T-helper 2 cell treated with Interferon-gamma antibody and Interleukin-4, amounts not matched to agents 100 ng/mL and 5 ng/mL, for 36 hours (primary cell): ENCODE results near the gene SLC39A1. TPM values are rescaled to one million over a fixed set of nuclear protein-coding genes. Genes with fewer than 3 reads are reported as not detected.

Experiments
- intact Hi-C: fragments of 100-400 bp; cut with micrococcal nuclease; formaldehyde crosslinking; loops from one replicate; pipeline ENCODE4 v1.15.1; 2023
- total RNA-seq: library from RNA; stranded (reverse); gene quantifications from 2 replicates; pipeline ENCODE4 v1.2.3, GENCODE V29; 2022

SLC39A1 gene
- total RNA-seq, 1 donor from 2014 or later, result 44.1 TPM

DNA sequence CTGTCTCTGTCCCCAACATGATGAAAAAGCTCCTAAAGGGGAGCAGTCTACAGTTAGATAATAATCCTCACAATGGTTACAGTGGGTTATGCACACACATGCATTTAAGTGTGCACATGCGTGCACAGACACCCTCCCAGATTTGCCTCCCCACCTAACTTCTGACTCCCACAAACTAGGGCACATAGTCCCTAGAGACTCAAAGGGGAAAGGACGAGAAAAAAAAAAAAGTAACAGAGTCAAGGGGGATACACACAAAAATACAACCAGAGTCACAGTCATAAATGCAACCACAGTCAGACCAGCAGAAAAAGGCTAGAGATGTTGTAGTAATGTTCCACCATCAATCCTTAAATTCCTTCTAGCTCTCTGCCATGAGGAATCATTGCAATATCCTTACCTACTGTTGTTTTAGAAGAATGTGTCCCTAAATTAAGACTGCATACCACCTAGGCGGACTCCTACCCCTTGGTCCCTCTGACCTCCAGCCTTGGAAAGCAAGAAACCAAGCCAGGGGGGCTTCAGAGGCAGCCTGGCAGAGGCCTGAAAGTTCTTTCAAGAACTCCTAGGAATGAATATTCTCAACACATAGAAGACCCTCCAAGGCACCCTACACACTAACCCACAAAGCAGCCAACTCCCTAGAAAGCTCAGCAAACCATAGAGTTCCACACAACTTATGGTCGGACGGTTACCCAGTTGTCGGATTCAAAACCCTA lies 6.2 kb downstream of the SLC39A1 start:
- intact Hi-C loops, result no loop called here

DNA sequence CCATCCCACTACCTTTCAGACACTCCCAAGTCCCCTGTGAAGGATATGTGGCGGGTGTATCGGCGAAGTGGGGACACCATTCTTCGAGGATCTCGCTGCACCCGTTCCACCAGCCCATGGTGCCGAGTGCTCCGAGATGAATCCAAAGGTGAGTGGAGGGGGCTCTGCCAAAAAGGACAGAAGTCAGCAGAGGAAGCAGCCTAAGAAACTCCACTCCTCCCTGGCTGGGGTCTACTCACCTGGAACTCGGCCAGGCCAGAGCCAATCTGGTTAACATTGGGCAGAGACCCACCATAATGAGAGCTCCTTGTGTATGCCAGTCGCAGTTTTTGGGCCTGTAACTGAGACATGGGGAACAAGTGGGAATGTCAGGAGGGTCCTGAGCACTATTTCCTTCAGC lies 8.5 kb downstream of the SLC39A1 start:
- intact Hi-C loops, result no loop called here

DNA sequence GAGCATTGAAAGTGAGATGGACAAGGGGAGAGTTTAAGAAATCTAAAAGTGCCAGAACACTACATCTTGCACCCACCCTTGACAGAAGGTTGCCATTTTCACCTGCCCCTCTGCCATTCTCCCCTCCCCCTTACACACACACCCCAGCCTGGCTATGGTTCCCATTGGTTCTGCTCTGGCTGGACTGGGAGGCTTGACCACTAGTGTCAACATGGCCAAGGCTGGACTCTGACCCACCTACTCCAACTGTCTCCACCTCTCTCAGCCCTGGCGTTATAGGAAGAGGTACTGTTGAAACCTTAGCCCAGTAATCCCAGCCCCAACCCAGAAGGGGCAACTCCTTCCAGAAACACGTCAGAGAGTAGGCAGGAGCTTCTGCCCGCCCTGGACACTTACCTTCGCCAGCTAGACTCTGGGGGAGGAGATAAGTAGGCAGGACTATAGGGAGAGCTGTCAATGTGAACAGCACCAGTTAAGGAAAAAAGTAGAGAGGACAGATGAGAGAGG lies 9.4 kb downstream of the SLC39A1 start:
- intact Hi-C loops, result no loop called here

DNA sequence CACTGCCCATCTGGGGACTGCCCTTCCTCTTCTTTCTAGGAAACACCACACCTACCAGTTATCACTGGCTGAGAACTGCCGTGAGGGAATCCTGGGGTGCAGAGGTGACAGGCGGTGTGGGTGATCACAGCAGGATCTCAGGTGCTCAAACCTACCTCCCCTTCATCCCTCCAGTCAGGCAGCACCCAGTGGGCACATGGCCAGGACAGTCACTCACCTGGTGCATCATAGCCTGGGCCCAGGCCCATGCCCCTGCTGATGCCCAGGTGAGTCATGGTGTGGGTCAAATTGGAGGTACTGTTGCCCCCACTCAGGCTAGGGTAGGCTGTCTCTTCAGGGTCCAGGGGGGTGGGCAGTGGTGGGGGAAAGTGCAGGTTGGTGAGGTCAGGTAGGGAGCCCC lies 11.5 kb downstream of the SLC39A1 start:
- intact Hi-C loops, result no loop called here

DNA sequence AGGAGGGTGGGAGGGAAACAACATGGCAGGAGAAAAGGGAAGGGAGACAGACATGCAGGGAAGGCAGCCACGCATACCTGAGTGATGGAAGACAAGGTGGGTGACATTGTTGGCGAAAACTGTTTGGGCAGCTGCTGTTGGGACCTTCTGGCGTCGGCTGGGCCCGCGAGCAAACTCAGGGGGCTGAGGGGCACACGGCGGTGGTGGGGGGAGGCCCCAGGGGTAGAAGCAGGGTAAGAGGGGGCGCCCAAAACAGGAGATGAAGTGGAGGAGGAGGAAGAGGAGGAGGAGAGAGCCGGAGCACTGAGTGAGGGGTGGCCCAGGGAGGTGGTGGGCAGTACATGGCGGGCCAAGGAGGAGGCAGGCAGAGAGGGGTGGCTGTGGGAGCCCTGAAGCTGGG lies 12.2 kb downstream of the SLC39A1 start:
- intact Hi-C loops, result no loop called here

DNA sequence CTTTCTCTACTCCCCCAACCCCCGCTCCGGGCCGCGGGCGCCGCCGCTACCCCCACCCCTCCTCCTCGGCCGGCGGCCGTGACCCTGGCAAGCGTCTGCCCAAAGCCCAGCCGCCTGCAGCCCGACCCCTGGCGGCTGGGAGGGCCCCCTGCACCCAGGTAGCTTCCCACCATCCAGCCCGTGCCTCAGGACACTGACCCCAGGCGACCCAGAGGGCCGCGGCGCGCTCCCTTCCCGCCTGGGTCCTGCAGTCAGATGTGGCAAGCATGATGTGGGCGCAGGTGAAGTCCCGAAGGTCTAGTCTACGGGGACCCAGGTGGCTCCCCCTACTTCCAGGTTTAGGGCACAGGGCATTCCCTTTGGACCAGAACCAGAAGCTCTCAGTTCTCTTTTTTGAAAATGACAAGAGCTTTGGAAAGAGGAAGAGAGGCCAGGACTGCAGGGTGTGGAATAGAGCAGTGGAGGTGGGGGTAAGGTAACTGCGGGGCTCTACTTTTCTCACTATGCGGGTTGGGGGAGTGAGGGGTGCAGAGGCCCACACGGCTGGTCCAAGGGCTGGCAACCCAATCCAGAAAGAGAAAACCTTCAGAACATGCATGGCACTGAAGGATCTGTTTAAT lies 16.6 kb downstream of the SLC39A1 start, which contains the start of gene DENND4B:
TSS of gene DENND4B (minus strand) at position 97 of the 620 bp plus-strand sequence. CDS start 2,344 bp downstream, outside the sequence.
- intact Hi-C loops, result loop anchor here (1.0 kb wide), 2 partner anchors 12 to 125 kb away; partner anchors contain the start of gene CRTC2

DNA sequence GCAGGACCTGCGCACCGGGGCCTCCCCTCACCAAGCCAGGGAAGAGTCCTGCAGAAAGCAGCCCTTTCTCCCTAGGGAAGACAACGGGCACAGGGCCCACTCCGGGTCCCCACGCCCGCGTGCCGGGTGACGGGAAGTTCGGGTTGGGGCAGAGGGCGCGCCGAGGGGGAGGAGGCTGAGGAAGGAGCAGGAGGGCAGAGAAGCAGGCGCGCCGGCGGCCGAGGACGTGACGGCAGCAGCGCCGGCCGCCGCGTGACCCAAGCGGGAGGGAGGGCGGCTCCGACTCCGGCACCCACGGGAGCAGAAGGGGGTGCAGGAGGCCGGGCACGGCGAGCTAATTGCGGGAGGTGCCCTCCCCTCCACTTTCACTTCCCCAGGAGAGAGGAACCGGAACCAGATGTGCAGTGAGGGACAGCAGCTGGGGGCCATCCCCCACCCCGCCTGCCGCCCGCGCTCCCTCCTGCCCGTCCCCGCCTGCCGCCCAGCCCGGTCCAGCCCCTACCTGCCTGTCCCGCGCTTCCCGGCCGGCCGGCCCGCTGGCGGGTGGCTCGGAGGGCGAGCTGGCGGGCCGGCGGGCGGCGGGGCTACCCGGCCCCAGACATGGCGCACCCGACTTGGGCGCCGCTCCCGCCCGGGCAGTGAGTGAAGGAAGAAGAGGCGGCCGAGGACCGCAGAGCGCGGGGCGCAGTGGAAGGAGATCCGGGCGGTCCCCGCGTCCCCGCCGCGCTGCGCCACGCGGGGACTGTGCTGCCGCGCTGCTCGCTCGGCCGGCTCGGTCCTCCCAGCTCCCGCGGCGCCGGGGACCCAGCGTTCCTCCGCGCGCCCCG lies 17.3 kb downstream of the SLC39A1 start:
- intact Hi-C loops, result loop anchor here (1.0 to 2.0 kb wide), 4 partner anchors 12 to 125 kb away; partner anchors contain the start of genes CRTC2 and JTB

DNA sequence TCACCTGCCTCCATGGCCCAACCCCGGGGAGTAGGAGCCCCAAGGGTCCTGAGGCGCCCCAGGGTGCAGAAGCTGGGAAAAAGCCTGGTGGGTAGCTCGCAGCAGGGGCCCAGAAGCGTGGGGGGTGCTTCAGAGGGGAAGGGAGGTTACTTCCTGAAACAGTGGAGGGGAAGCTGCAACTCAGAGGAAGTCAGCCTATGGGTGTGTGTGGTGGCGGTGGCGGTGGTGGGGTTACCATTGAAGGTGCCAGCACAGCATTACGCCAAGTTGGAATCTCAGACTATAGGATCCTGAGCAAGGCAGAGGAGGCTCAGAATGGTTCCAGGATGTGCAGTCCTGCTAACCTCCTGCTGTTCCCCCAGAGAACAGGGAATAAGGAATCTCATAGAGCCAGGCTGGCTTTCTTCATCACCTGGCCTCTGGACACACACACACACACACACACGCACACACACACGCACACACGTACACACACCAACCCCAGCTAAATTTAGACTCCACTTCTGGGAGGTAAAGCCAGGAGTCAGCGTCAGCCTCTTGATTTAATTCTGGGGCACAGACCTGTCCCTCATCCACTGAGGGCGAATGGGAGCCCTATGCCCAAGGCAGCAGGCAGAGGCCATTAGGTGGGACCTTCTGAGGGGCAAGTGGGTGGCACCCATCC lies 18.1 kb downstream of the SLC39A1 start:
- intact Hi-C loops, result loop anchor here (1.0 to 2.0 kb wide), 2 partner anchors 22 to 32 kb away; partner anchors contain the start of gene JTB

DNA sequence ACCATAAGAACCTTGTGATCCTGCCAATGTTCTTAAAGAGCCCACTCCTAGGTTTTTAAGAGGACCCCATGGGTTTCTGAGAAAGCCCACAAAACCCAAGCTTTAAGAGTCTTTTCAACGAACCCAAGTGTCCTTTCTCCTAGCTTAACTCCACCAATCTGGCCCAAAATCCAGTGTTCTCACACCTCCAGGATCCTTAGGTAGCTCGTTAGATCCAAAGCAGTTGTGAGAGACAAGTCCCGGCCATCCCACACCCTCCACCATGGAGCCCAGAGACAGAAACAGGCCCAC lies 18.6 kb downstream of the SLC39A1 start:
- intact Hi-C loops, result loop anchor here (1.0 to 2.0 kb wide), 2 partner anchors 21 to 32 kb away; partner anchors contain the start of gene JTB

DNA sequence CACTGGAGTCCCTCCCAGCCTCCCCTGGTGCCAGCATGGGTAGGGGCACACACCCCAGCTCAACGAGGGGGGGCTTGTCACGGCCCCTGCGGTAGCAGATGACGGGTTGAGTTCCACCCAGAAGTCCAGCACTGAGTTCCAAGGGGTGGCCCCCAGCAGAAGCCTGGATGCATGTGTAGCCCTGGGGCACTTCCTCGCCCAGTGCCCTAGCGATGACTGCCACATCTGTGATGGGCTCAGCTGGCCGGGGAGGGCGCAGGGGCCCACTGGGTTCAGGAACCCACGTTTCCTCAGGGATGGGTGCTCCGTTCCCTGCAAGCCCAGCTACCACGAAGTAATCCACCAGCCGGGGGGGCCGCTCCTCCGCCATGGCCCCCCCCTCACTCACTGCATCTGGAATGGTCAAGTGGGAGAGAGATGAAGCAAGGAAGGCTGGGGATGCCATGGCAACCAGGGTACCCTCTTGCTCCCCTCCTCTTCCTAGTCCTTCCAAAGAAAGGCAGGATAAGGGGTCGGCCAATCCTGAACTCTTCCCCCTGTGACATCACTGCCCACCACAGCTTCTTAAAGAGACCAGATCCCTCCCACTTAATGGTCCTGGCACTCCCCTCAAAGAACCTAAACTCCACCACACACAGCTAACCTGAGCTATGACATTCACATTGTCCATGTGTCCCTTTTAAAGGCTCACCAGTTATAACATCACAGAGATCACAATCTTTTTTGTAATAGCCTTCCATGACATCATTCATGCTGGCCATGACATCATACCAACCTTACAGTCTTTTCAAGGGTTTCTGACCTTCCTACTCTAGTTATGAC lies 19.1 kb downstream of the SLC39A1 start:
- intact Hi-C loops, result loop anchor here (2.0 kb wide), 1 partner anchor 33 kb away; the partner anchor contains the start of gene JTB

DNA sequence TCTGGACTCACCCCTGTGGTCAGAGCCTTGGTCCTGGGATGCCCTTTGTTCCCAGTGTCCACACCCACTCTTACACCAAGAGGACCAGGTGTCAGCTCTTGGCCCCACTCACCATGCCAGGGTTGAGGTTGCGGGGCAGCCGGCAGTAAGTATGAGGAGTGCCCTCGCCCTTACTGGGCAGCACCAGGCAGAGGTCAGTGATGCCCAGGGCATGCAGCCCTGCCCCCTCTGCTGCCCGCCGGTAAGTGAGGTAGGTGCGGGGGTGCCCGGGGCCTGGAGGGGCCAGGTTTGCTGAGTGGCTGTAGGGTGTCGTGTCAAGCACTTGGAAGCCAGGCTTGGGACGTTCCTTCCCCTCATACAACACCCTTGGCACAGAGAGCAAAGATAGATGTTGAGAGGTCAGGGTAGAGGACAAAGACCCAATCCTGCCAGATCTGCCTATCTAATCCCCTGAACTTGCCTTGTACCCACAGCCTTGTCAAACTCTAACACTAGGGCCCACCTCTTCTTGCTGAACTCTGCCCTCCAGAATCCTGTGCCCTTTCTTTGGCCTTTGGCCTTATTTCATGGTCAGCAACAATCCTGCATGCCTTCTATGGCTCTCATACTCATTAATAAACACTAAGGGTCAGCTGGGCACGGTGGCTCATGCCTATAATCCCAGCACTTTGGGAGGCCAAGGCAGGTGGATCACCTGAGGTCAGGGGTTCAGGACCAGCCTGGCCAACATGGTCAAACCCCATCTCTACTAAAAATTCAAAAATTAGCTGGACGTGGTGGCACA lies 20.4 kb downstream of the SLC39A1 start:
- intact Hi-C loops, result no loop called here

DNA sequence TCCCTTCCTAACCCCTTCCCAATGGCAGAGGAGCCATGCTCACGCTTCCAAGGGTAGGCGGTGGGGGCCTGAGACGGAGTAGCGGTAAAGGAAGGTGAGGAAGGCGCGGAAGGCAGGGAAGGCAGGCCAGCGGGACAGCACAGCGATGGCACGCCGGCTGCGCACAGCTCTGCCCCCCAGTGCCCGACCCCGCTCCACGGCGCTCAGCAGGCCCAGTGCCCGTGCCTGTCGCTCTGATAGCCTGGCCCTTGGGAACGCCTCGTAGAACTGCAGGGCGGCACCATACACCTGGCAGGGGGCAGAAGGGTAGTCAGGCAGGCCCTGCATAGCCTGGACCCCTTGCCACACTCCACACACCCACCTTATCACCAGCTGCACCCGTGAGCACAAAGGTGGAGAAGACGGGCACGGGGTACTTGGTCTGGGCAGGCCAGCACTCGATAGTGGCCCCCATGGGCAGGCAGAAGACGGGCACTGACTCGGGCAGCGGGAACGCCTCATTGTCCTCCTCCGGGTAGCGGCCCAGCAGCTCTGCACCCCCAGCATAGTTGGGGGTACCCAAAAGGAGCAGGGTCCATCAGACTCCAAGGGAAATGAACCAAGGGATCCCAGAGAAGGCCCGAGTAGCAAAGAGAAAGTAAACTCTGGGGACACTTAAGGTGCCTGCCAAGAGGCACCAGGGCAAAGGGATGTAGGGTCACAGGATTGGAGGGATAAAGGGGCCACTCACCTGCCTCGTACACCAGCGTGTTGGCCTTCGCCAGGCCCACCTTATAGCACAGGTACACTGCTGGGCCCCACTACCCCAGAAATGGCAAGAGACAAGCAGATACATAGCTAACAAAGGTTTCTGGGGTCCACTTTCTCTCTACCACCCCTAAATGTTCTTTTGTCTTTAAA lies 21.3 kb downstream of the SLC39A1 start:
- intact Hi-C loops, result no loop called here

DNA sequence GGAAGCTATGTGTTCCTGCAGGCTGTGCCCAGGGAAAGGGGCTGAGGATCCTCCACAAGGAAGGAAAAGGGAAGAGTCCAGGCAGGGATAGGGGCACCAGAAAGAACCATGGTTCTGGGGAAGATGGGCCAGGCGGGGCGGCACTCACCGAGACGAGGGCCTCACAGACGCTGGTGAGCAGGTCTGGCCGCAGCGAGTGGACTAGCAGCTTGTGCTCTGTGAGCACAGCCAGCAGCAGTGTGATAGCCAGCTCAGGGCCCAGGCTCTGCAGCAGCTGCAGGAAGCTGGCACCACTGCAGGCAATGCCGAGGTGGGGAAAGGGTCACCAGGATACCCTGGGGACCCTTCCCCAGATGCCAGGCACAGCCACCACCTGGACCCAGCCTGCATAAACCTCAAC lies 22.6 kb downstream of the SLC39A1 start:
- intact Hi-C loops, result no loop called here

DNA sequence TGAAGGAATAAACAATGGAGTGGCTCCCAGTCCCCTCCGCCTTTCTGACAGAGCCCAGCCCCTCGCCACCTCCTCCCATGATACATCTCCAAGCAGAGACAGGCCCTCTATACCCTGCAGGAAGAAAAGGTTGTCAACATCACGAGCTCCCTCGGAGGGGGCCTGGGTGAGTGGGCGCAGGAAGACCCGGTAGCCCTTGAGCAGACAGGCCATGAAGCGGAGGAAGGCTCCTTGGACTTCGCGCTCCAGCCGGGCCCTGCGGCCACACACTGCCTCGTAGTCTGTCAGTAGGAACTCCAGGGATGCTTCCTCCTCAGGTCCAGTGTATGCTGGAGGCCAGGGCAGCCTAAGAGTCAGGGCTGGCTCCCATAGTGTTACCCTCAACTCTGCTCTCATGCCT lies 23.9 kb downstream of the SLC39A1 start:
- intact Hi-C loops, result no loop called here

DNA sequence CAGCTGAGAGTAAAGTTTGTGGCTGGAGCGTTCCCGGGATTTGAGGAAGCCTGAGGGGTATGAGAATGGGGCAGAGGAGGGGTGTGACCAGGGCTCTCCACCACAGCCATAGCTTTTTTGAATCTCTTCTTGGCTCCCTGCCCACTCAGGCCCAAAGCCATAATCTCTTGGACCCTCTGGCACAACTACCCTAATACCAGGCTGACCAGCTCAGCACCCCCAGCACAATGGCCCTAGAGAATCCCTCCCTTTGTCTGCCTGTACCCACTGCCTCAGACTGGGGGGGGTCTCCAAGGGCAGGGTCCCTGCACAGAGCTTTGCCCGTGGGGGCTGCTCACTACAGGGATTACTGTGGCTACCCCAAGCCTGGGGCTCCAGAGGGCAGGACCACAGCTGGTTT lies 24.3 kb downstream of the SLC39A1 start:
- intact Hi-C loops, result no loop called here

DNA sequence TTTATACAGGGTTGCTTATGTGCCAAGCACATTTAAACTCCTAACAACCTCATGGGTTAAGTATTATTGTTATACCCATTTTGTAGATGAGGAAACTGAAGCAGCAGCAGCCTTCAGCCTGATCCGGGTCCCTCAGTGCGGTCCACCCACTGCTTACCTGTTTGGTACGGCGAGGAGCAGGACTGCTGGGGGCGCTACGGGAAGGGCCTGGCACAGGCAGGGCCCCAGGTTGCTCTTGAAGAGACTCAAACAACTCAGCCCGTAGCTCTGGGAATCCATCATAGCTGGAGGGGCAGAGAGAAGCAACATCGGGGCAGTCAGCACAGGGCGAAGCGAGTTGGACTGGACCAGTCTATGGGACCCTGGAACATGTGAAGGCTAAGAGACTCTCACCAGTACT lies 26.0 kb downstream of the SLC39A1 start:
- intact Hi-C loops, result no loop called here

DNA sequence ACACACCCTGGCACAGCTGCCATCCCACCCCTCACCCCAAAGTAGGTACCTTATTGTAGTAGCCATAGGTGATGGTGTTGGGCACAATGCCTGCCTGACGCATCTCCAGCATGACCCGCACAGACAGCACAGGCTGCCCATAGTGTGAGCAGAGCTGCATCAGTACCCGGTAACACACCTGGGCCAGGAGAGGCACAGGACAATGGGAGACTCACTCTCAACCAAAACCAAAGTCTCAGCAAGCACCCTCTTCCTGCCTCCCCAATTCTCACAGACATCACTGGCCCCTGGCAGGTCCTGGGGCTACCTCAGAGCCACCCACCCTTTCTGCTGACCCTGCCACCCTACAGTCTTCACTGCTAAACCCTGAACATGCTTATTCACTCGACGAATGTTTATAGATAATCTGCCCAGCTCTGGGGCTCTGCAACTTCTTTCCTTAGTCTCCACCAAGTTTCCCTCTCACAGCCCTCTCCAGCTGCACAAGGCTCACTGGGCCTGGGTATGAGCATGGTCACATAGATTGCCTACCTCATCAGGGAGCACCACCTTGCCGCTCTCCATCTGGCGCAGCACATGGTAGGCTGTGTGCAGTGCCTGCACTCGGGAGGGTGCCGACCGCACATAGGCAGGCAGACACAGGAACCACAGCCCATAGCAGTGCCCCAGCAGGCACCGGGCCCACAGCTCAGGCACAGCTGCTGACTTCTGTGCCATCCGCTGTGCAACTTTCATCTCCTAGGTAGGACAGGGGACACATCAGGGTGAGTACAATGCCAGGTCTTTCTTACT lies 27.1 kb downstream of the SLC39A1 start:
- intact Hi-C loops, result no loop called here

DNA sequence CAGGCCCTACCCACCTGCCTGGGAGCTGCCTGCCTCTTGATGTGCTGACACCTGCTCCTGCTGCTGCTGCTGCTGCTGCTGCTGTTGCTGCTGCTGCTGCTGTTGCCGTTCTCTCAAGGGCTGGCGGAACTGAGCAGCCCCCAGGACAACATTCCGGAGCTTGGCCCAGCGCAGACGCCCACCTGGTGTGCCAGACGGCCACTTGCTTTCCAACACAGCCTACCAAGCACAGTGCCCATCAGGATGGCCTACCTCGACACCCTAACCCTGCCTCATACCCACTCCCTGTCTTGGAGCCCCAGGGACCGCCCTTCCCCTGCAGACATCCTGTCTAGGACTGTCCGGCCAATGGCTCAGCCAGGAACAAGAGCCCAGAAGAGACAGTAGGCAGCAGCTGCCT lies 28.6 kb downstream of the SLC39A1 start:
- intact Hi-C loops, result no loop called here
